Activated T-cell treated with anti-CD3 and anti-CD28 coated beads, Interleukin-2, amount 50 U/mL, for 4 hours (primary cell): ENCODE data around the gene ZSWIM2. TPM values are rescaled to one million over a fixed set of nuclear protein-coding genes. Genes with fewer than 3 reads are reported as not detected.
"Not testable (repeated sequence)": the region's sequence is repeated elsewhere in the genome, so short reads cannot be mapped to it uniquely, and the experiment has no call there.

Source experiments
- ATAC-seq, 2 donors: fragments of 200-7000 bp; cut with Tn5 transposase; one replicate each; pipeline ENCODE4 v1.10.0; 2021
- DNase-seq: peaks from one replicate; pipeline ENCODE4 v3.0.0-alpha.2; 2020
- H3K27me3 Mint-ChIP-seq: one replicate; pipeline ENCODE4 v1.8.0; 2021; ENCODE audit warnings: low read depth, mixed read lengths
- H3K36me3 Mint-ChIP-seq: one replicate; pipeline ENCODE4 v1.8.0; 2022; ENCODE audit warnings: mixed read lengths; ENCODE audit not compliant: insufficient read depth
- H3K4me1 Mint-ChIP-seq: one replicate; pipeline ENCODE4 v1.8.0; 2021; ENCODE audit warnings: low read depth, mixed read lengths
- H3K4me3 Mint-ChIP-seq: one replicate; pipeline ENCODE4 v1.8.0; 2021; ENCODE audit warnings: mild to moderate bottlenecking, moderate library complexity, mixed read lengths
- H3K9me3 Mint-ChIP-seq: one replicate; pipeline ENCODE4 v1.8.0; 2021; ENCODE audit warnings: mixed read lengths
- total RNA-seq, 3 donors: library from RNA; stranded (reverse); gene quantifications; one replicate each; pipeline ENCODE4 v1.2.1, GENCODE V29; 2021

Gene ZSWIM2
- total RNA-seq, 3 donors from 2014 or later = not detected

DNA sequence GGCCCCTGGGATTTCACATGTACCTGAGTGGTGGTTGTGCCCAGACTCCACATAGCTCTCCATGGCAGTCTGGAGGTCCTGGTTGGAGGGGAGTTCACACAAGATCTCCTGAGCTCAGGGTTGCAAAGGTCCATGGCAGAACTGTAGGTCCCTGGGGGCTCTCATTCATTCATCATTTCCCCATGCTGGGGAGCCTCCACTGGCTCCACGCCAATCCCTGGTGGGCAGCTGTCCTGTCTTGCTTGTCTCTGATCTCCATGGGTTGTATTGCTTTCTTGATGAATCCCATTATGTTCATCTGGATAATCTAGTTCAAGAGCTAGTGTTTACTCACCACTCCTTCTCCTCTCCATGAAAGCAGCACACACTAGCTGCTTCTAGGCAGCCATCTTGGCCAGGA, 42.4 kb downstream of the ZSWIM2 start:
- Mint-ChIP-seq H3K4me1 (no peaks in the 10 kb centered on the region), H3K27me3 (no peaks in the 10 kb centered on the region), H3K9me3 (peaks cover 8% of the 10 kb centered on the region), H3K4me3 (no peak overlapping the region), H3K36me3 (no peaks in the 10 kb centered on the region)
- ATAC-seq (no peak), DNase-seq (no peak)

DNA sequence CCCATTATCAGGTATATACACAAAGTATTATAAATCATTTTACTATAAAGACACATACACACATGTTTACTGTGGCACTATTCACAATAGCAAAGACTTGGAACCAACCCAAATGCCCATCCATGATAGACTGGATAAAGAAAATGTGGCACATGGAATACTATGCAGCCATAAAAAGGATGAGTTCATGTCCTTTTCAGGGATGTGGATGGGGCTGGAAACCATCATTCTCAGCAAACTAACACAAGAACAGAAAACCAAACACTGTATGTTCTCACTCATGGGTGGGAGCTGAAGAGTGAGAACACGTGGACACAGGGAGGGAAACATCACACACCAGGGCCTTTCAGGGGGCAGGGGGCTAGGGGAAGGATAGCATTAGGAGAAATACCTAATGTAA, 50.4 kb downstream of the ZSWIM2 start:
- not testable (repeated sequence) for H3K36me3 Mint-ChIP-seq, H3K9me3 Mint-ChIP-seq, DNase-seq, ATAC-seq, H3K4me3 Mint-ChIP-seq, H3K4me1 Mint-ChIP-seq, H3K27me3 Mint-ChIP-seq

DNA sequence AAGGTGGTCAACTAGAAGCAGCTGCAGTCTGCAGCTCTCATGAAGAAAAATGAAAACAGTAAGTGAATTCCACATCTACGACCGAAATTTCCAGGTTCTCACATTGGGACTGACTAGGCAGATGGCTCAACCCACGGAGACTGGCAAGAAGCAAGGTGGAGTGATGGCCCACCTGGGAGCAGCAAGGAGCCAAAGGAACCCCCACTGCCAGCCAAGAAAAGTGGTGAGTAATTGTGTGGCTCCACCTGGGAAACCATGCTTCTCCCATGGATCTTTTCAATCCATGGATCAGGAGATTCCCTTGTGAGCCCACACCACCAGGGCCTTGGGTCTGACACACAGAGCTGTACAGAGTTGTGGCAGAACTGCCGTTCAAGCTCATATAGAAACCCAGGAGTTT, 64.0 kb downstream of the ZSWIM2 start:
- H3K4me1 Mint-ChIP-seq = no peaks in the 10 kb centered on the region
- H3K4me3 Mint-ChIP-seq = no peak overlapping the region
- peaks cover 2% of the 10 kb centered on the region for H3K36me3 Mint-ChIP-seq
- H3K9me3 Mint-ChIP-seq = peaks cover 29% of the 10 kb centered on the region
- H3K27me3 Mint-ChIP-seq = no peaks in the 10 kb centered on the region
- no peak for ATAC-seq
- DNase-seq = no peak

DNA sequence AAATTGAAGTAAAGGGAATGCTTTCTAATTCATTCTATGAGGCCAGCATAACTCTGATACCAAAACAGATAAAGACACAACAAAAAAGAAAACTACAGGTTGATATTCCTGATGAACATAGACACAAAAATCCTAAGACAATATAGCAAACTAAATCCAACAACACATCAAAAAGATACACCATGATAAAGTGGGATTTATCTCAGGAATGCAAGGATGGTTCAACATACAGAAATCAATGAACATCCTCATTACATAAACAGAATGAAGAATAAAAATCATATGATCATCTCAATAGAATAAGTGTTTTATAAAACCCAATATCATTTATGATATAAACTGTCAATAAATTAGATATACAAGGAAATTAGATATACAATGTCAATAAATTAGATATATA, 65.7 kb downstream of the ZSWIM2 start:
- DNase-seq (no peak), ATAC-seq (no peak)
- H3K9me3 Mint-ChIP-seq = peaks cover 27% of the 10 kb centered on the region
- H3K4me1 Mint-ChIP-seq = no peaks in the 10 kb centered on the region
- H3K4me3 Mint-ChIP-seq = no peak overlapping the region
- H3K27me3 Mint-ChIP-seq = no peaks in the 10 kb centered on the region
- H3K36me3 Mint-ChIP-seq = peaks cover 2% of the 10 kb centered on the region

DNA sequence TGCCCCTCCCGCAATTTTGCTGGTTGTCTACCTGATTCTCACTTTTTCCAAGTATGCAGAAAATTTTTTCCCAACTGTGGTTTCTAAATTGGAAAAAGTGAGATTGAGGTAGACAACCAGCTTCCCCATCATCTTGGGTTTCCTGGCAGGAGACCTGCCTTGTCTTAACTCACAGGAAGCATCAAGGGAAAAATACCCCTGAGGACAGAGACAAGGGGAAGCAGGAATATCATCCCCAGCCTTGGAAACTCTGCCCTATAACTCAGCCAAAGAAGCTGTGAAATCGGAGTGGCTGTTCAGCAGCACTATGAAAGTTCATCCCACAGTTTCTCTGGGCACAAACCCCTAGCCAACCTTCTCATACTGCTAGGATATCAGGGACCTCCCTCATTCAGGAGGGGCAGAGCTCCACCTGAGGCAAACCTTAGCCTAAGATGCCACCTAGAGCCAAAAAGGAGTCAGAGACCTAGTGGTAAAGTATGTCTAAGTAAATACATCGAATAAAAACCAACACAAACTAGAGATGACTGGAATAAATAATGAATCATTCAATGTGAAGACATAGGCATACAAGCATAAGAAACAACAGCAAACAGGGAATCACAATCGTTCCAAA, 68.2 kb downstream of the ZSWIM2 start:
- H3K9me3 Mint-ChIP-seq = peaks cover 23% of the 10 kb centered on the region
- peaks cover 2% of the 10 kb centered on the region for H3K36me3 Mint-ChIP-seq
- H3K27me3 Mint-ChIP-seq = no peaks in the 10 kb centered on the region
- DNase-seq (no peak), ATAC-seq (no peak)
- H3K4me3 Mint-ChIP-seq = no peak overlapping the region
- H3K4me1 Mint-ChIP-seq = no peaks in the 10 kb centered on the region

Other genes with a start within 250 kb of the ZSWIM2 start
- gene FAM171B, start 155.1 kb downstream of the ZSWIM2 start, total RNA-seq = under 1 TPM; 0.13 to 0.40 (median 0.16) TPM